Loucy (cell line): ENCODE measurements around the gene JPH4.

Source experiments
- H2AFZ ChIP-seq: fragments of 200-600 bp; sonication (generic); 2 replicates; pipeline ENCODE4 v1.6.0; 2016; ENCODE audit warnings: antibody characterized with exemption, mild to moderate bottlenecking, low read length, moderate library complexity
- H3F3A ChIP-seq: fragments of 200-600 bp; 2 replicates; pipeline ENCODE4 v1.6.0; 2016; ENCODE audit warnings: antibody characterized with exemption, low read depth, mild to moderate bottlenecking
- H3K27me3 ChIP-seq: fragments of 200-600 bp; sonication (generic); 2 replicates; pipeline ENCODE4 v1.6.1; 2014; ENCODE audit warnings: low read length, mild to moderate bottlenecking; ENCODE audit not compliant: insufficient read depth, poor library complexity, severe bottlenecking
- H3K36me3 ChIP-seq: fragments of 200-600 bp; sonication (generic); 2 replicates; pipeline ENCODE4 v1.6.1; 2016; ENCODE audit warnings: low read length; ENCODE audit not compliant: insufficient read depth
- H3K4me1 ChIP-seq: fragments of 200-600 bp; sonication (generic); 2 replicates; pipeline ENCODE4 v1.5.1; 2014; ENCODE audit warnings: low read length, mild to moderate bottlenecking; ENCODE audit not compliant: insufficient read depth, poor library complexity, severe bottlenecking
- H3K4me2 ChIP-seq: fragments of 200-600 bp; sonication (generic); 2 replicates; pipeline ENCODE4 v1.6.0; 2014; ENCODE audit warnings: antibody characterized with exemption, low read length, low read depth, mild to moderate bottlenecking; ENCODE audit not compliant: poor library complexity, severe bottlenecking
- H3K4me3 ChIP-seq: fragments of 200-600 bp; sonication (generic); 2 replicates; pipeline ENCODE4 v1.5.1; 2014; ENCODE audit warnings: low read length, mild to moderate bottlenecking, mixed read lengths; ENCODE audit not compliant: poor library complexity, severe bottlenecking
- H3K79me2 ChIP-seq: fragments of 200-600 bp; sonication (generic); 2 replicates; pipeline ENCODE4 v1.6.1; 2014; ENCODE audit warnings: low read length; ENCODE audit not compliant: insufficient read depth
- H3K9ac ChIP-seq: fragments of 200-600 bp; sonication (generic); 2 replicates; pipeline ENCODE4 v1.6.0; 2014; ENCODE audit warnings: mild to moderate bottlenecking, low read depth, low read length, moderate library complexity; ENCODE audit not compliant: poor library complexity, severe bottlenecking
- H3K9me2 ChIP-seq: fragments of 200-600 bp; sonication (generic); replicated peaks from 2 replicates; pipeline ENCODE4 v1.6.1; 2016; ENCODE audit warnings: low read depth, low read length, mixed read lengths
- H3K9me3 ChIP-seq: fragments of 200-600 bp; sonication (generic); 2 replicates; pipeline ENCODE4 v1.6.1; 2014; ENCODE audit warnings: mild to moderate bottlenecking, antibody characterized with exemption, low read length, low read depth; ENCODE audit not compliant: insufficient read depth
- H4K20me1 ChIP-seq: fragments of 200-600 bp; sonication (generic); 2 replicates; pipeline ENCODE4 v1.6.0; 2014; ENCODE audit warnings: antibody characterized with exemption, low read length, mild to moderate bottlenecking; ENCODE audit not compliant: insufficient read depth, poor library complexity, severe bottlenecking
- CTCF ChIP-seq: fragments of 200-600 bp; sonication (generic); conservative IDR thresholded peaks from 2 replicates; pipeline ENCODE4 v1.5.1; 2014; ENCODE audit warnings: mild to moderate bottlenecking, antibody characterized with exemption, low read length
- EZH2phosphoT487 ChIP-seq: fragments of 200-600 bp; IDR thresholded peaks from 2 replicates; pipeline ENCODE4 v1.6.1; 2018; ENCODE audit warnings: antibody characterized with exemption, mild to moderate bottlenecking, moderate library complexity, borderline replicate concordance

The JPH4 gene

DNA sequence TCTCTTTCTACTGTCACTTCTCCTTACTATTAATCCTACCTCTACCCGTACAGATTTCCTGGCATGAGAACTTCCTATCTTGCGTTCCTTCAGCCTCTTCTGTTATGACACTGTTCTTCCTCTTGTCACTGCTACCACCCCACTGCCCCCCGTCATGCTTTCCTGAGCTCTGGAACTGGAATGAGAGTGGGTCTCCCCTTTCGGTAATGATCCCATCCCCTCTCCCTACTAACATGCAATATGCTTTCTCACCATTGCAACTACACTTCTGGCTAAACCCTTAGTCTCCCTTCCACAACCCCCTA is 6.1 kb downstream of the JPH4 start:
- H3F3A ChIP-seq: peaks cover 8% of the 10 kb centered on the region; the same call in 1 of the 2 replicates
- no peak overlapping the region for H3K4me3 ChIP-seq
- no peaks in the 10 kb centered on the region for H3K36me3 ChIP-seq
- H3K9me3 ChIP-seq: no peaks in the 10 kb centered on the region
- TF ChIP-seq CTCF (no peak), EZH2phosphoT487 (no peak)
- no peaks in the 10 kb centered on the region for H3K27me3 ChIP-seq
- H4K20me1 ChIP-seq: no peaks in the 10 kb centered on the region
- peaks cover 8% of the 10 kb centered on the region; the same call in 1 of the 2 replicates for H3K79me2 ChIP-seq
- no peaks in the 10 kb centered on the region for H3K9me2 ChIP-seq
- peaks cover 30% of the 10 kb centered on the region for H3K4me1 ChIP-seq
- no peak overlapping the region for H3K4me2 ChIP-seq
- H3K9ac ChIP-seq: peak overlapping the region; percentile 28
- peak overlapping the region; percentile 57 for H2AFZ ChIP-seq

DNA sequence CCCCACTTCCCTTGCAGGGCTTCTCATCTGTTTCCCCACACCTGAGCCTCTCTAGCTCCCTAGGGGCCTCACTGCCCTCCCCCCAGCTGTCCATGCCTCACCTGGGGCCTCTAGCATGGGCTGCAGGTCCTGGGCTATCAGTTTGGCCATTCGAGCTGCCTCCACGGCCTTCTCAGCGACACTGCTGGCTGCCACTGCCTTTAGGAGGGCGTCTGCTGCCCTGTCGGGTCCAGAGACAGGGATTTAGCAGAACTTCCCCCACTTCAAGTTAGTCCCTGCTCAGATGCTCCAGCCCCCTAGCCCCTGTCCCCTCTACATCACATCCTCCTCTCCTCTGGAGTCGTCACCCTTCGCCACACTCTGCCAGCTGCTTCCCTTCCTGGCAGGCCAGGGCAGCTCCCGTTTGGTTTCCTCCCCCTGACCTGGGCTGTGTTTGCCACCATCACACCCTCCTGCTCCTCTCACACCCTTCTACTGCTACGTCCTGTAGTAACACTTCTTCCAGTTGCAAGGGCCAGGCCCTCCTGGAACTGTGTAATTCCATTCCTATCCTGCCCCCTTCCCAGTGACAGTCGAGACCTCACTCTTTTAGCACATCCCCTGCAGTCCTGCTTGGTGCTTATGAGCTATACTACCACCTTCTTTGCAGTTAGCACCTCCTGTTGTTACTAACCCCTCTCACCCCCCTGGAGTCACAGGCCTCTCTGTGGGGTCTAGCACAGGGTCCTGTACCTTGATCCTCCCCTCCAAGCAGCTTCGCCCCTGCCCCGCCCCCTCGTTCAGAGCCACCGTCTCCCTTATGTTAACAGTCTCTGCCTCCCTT is 6.7 kb downstream of the JPH4 start:
- TF ChIP-seq EZH2phosphoT487: no peak
- TF ChIP-seq CTCF: no peak
- Histone ChIP-seq H3K4me1 (peaks cover 30% of the 10 kb centered on the region), H3K4me2 (no peak overlapping the region), H3K9ac (peak overlapping the region; percentile 28), H2AFZ (no peak overlapping the region), H3K9me2 (no peaks in the 10 kb centered on the region), H3F3A (peaks cover 8% of the 10 kb centered on the region; the same call in 1 of the 2 replicates), H4K20me1 (peaks cover 2% of the 10 kb centered on the region), H3K36me3 (no peaks in the 10 kb centered on the region), H3K79me2 (peaks cover 11% of the 10 kb centered on the region), H3K27me3 (no peaks in the 10 kb centered on the region), H3K4me3 (no peak overlapping the region), H3K9me3 (no peaks in the 10 kb centered on the region)

DNA sequence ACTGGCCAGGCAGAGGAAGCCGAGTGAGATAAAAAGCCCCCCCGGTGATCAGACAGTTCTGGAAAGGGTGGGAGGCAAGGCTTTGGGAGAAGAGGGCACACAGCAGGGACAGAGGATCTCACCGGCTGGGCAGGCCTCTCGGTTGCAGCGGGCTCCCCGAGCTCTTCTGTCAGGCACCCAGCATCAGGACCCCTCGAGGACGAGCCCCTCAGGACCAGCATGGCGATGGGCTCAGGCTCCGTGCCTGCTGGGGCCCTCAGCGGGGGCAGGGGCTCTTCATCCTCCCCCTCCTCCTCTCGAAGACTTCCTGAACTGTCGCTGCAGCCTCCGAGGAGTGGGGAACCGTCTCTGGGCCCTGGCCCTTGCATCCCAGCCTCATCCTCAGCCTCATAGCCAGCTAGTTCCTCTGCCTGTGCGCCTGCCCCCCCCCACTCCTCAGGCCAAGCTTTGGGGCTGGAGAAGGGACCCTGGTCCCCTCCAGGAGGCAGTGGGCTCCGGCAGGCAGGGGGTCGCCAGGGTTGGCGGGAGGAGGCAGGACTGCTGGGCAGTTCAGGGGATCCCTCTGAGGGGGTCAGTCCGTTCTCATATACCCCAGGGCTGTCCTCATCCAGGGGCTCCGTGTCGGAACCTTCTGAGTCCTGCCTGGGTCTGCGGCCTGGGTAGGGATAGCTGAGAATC is 7.6 kb downstream of the JPH4 start:
- Histone ChIP-seq H3K9me2 (no peaks in the 10 kb centered on the region), H4K20me1 (peaks cover 11% of the 10 kb centered on the region), H3K4me3 (no peak overlapping the region), H3K4me1 (peaks cover 36% of the 10 kb centered on the region), H3K79me2 (peaks cover 21% of the 10 kb centered on the region), H2AFZ (no peak overlapping the region), H3K4me2 (no peak overlapping the region), H3F3A (peaks cover 8% of the 10 kb centered on the region; the same call in 1 of the 2 replicates), H3K27me3 (no peaks in the 10 kb centered on the region), H3K36me3 (no peaks in the 10 kb centered on the region; the same call in 1 of the 2 replicates), H3K9ac (no peak overlapping the region), H3K9me3 (no peaks in the 10 kb centered on the region)
- TF ChIP-seq CTCF (no peak), EZH2phosphoT487 (no peak)
